A172 (cell line): ENCODE measurements around the gene RAD51B. TPM values are rescaled to one million over a fixed set of nuclear protein-coding genes. Genes with fewer than 3 reads are reported as not detected.
"Not testable (repeated sequence)": the region's sequence is repeated elsewhere in the genome, so short reads cannot be mapped to it uniquely, and the experiment has no call there.

Experiments
- DNase-seq: peaks from one replicate; pipeline ENCODE4 v3.0.0-alpha.2; 2015; ENCODE audit warnings: low spot score
- total RNA-seq: library from RNA; depleted of rRNA; stranded (reverse); fragments of >200 nt; shearing (Covaris generic); gene quantifications from 2 replicates; pipeline ENCODE4 v1.2.3, GENCODE V29; 2014

Gene RAD51B
- total RNA-seq, 1 experiment from 2014 or later: 17.6 TPM

DNA sequence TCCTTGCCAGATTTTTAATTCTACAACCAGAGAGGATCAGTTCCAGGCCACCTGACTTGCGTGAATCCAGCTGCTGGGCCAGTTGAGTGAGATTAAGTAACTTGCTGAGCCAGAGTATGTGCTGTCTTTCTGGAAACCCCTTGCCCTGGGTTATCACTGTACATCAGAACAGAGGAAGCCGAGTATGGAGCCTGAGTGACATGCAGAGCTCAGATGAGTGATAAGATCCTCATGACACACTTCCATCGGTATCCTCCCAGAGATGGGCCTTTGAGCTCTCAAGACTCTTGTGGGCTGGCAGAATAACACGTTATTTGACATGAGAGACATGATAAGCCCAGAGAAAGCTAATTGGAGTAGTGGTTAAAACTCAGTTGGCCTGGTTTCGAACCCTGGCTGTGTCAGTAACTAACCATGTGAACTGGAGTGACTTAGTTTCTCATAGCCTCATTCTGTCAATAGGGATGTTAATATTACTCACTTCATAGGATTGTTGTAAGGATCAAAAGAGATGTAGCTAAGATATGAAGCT, 585.1 kb downstream of the RAD51B start:
- no peak for DNase-seq

DNA sequence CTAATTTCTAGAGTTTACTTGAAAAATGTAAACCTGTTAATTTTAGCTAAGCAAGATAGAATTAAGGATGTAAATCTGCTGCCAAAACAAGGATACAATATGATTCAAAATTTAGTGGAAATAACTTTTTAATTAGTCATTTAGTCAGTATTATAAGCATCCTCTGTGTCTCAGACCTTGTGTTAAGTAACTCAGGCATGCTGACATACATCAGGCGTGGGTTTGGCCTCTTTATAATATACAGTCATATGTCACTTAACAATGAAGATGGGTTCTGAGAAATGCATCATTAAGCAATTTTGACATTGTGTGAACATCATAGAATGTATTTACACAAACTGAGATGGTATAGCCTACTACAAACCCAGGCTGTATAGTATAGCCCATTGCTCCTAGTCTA, 586.4 kb downstream of the RAD51B start:
- no peak for DNase-seq

DNA sequence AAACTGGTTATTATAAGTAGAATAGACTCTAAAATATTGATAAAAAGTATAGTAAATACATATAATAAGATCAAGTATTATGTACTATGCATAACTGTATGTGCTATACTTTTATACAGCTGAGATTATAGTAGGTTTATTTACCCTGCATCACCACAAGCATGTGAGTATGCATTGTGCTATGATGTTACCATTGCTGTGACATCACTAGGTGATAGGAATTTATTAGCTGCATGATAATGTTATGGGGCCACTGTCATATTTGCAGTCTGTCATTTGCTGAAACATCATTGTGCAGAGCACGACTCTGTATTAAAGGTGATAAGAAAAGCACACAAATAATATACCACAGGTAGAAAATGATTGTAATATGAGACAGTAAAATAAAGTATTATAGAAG, 587.7 kb downstream of the RAD51B start:
- DNase-seq: no peak

DNA sequence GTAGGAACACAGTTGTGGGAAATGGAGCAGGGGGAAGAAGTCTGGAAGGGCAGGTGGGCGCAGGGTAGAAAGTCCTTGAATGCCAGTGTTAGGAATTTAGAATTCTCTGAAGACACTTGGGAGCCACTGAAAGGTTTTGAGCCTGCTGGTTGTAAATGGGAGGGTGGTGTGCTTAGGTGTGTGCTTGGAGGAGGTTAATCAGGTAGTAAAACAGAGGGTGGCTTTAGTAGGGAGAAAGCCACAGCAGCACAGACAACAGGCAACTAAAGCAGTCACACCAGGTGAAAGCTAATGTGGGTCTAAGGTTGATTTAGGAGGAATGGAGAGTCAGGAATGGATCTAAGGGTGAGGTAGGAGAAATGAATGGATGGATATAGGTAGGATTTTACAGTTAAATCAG, 588.2 kb downstream of the RAD51B start:
- DNase-seq: no peak

DNA sequence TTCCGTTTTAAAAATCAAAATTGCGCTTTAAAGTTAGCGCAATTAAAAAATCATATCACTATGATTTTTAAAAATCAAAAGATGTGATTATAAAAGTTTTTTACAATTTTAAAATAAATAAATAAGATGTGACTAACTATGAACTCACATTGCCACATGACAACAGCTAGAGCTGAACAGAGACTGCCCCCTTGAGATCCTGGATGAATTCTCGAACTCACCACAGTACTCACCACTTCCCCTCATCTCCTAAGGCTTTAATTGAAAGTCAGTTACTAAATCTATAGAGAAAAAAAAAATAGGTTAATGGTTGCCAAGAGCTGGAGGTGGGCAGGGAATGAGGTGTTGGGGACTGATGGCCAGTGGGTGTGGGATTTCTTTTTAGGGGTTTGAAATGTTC, 589.1 kb downstream of the RAD51B start:
- no peak for DNase-seq

DNA sequence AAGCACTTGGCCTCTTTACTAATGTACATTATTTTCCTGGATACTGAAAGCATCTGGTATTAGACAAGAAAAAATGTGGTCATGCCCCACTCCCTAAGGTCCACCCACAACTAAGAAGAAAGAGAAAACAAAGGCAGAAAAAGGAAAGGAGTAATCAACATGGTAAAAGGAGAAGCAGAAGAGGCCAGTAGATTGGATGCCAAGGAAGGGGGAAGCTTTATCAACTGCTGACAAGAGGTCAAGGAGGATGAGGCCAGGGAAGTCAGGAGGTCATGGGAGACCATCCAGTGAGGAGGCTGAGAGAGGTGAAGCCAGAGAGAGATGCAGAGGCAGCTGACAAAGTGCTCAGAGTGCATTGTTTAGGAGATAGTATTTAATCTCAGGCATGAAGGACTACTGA, 589.8 kb downstream of the RAD51B start:
- DNase-seq: no peak

DNA sequence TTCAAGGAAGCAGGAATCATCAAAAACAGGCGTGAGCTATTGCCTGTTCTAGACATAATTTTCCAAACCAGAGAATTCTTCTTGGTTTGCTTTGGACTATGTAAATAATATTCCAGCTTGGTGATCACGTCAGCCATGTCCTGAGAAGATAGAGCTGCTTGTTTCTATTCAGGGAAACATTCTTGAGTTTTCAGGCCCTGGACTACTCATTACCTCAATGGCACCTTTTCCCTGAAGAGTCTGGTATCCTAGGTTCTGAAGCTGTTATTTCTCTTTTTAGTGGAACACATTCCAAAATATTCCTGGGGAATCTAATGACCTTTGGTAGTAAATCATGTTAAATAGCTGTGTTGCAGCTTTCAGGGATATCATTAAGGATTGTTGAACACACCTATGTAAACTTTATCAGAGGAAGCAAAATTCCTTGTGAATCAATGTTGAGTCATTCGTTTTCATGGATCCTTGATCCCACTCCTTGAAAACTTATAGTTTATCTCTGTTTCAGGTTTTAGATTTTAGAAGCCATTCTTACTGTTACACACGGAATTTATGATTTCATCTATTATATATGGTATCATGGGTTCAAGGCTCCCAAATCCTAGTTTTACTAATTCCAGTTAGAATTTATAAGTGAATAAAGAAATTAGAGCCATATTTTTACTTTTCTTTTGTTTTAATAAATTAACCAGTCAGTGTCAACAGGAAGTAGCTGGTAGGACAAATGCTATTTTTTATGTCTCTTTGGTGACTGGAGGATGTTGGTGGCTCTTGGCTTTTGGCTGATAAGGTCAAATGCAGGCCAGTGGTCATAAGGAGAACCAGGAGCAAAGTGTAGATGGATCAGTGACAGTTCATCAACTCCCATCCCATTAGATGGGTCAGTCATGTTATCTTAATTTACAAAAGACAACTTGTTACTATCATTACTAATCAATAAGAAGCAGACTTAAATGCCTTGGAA, 593.2 kb downstream of the RAD51B start:
- peak; percentile 17 for DNase-seq

DNA sequence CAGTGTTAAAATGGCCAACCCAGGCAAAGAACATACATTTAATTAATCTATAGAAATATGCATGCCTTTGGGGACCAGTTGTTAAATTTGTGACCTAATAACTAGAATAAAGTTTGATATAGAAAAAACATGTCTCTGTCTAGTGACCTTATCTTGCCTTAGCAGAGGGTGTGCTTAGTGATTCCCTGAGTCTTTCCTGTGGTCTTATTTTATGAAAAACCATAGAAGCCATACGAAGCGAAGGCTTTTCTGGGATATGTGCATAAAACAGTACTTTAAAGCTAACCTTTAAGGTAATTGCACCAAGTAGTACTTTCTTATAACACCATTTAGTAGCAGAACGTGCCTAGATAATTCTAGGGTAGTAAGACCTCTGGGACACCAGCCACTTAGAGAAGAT, 593.9 kb downstream of the RAD51B start:
- DNase-seq: no peak

DNA sequence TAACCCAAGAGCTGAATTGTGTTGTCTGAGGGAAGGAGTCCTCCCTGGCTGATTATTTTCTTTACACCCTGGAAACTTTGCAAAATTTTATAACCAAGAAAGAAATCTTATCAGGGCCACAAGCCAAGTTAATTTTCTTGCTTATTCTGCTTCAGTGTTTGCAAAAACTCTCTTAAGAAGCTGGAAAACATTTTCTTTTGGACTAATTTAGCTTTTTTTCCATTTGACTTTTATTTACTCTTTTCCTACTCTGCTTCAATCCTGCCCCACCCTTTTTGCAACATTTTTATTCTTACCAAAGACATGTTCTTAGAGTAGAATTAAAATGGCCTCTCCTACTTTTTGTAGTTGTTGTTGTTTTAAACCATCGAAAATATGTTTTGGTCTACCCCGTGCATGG, 594.5 kb downstream of the RAD51B start:
- DNase-seq: no peak

DNA sequence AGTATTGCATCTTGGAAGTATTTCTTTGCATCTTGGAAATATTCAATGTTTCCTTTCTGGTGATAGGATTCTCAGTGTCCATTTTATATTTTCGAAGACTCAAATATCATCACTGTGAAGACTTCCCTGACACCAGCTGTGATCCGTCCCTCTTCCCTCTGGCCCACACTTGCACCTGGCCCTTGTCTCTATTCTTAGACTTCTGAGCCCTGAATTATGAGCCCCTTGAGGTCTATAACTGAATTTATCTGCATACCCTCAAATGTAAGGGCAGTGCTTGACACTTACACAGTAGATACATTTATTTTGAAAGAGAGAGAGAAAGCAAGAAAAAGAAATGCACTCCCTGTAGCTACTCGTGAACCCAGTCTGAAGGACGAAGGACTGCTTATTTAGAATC, 596.6 kb downstream of the RAD51B start:
- DNase-seq: no peak

DNA sequence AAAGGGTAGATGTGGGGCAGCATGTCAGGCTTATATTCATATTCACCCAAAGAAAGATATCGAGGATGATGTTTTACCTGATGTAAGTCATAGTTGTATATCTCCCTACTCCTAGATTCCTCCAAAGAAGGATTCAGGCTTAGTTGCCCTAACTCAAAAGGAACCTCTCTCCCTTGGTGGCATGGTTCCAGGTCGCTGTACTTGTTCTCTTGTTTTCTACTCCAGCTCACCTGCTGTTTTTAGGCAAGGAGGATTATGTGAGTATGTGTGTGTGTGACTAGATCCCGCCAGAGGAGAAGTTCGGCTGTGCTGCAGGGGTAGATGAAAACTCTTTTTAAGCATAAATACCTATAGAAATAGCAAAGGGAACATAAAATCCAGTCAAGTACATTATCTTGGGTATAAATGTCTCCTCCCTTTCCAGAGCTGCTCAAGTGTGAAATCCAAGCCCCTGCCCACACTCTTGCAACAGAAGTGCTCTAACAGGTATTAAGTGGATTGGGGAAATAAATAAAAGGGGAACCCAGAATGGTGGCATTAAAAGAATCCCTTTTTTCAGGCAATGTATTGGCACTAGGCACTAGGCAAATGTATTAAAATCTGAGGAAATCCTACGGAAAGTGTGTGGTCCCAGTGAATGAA, 597.6 kb downstream of the RAD51B start:
- DNase-seq: no peak

DNA sequence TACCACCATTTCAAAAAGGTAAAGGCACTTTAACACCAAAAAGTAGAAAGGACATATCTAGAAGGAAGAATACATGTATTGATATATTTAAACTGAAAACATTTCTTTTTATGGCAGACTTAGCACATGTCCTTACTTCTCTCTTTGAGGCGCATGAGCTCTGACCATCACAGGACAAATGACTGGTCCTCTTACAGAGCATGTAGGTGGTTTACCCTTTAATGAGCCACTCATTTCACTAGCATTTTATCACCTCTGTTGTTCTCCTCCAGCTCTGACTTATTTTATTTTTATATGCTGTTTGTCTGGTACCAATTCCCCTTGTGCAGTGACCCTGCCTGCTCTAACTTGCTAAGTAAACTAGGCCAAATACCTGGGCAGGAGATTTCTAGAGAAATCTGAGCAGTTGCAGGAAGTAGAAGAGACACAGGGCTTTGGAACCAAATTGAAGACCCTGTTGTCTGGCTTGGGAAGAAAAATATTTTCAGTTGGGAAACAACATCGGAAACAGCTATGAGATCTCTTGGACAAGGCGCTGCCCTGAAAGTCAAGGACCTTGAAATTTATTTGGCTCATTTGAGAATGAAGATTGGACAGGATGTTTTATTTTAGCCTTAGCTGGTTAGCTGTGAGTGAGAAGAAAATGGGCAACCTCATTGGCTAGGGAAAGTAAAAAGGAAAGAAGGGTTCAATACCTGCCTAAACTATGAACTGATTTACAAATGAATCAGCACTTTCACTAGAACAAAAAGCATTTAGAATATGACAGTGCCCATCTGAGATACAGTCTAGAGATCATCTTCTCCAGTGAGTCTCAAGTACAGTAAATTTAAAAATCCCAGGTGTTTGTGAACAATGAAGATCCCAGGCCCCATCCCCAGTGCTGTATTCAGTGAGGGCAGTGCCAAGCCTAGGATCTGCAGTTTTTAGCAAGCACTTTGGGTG, 598.9 kb downstream of the RAD51B start:
- no peak for DNase-seq

DNA sequence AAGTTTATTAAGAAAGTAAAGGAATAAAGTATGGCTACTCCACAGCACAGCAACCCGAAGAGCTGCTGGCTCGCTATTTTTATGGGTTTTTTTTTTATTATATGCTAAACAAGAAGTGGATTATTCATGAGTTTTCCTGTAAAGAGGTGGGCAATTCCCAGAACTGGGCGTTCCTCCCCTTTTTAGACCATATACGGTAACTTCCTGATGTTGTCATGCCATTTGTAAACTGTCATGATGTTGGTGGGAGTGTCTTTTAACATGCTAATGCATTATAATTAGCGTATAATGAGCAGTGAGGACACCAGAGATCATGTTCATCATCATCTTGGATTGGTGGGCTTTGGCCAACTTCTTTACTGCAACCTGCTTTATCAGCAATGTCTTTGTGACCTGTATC, 600.8 kb downstream of the RAD51B start:
- DNase-seq: no peak

DNA sequence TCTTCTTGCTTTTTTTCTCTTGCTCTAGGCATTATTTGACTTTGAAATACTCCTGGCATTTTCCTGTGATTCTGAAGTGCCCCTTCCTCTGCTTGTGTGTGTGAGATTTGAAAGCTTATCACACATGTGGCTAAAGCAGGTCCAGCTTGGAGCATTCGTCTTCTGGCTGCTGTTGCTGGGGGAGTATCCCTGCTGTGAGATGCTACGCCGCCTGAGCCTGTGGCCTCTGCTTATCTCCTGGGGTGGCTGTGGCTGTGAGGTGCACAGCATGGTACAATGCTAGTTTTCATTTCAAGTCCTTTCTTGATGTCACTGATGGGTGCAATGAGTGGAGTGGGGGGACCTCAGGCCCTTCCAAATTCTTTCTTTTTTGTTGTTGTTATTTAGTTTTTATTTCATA, 601.5 kb downstream of the RAD51B start:
- no peak for DNase-seq

DNA sequence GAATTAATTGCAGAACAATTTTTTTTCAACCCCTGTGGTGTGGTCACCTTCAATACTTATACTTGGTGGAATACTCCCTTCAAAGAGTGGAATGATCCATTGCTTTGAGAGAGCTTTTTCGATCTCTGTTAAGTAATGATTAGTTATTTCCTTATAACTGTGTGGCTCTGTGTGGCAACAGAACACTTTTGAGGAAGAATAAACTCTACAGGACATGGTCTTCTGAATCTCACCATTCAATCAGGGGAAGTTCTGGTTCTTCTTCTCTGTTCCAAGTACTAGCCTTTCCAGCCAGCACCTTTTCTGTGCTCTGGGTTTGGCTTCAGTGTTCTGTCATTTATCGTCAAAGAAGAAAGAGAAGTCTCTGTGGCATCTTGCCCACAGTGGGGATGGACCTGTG, 604.1 kb downstream of the RAD51B start:
- DNase-seq: no peak

DNA sequence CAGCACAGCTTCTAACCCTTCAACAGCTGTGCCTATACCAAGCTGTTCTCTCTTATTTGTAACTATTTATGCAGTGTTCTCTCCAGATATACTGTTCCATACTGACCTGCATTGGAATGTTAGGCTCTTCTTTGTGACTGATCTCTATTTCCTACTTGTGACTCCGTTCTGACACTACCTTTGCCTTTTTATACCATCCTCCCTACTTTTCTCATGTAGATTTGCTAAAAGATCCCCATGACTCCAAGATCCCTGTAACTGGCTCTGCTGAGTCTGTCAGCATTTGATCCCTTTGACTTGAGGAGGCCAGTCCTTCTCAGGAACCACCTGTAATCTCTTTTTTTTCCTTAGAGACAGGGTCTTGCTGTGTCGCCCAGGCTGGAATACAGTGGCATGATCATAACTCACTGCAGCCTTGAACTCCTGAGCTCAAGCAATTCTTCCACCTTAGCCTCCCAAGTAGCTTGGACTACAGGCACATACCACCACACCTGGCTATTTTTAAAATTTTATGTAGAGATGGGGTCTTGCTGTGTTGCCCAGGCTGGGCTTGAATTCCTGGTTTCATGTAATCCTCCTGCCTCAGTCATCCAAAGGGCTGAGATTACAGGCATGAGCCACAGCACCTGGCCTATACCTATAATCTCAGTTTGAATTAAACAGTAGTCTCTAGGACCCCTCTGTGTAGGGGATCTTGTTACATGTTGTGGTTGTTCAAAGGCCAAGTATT, 605.0 kb downstream of the RAD51B start:
- no peak for DNase-seq

DNA sequence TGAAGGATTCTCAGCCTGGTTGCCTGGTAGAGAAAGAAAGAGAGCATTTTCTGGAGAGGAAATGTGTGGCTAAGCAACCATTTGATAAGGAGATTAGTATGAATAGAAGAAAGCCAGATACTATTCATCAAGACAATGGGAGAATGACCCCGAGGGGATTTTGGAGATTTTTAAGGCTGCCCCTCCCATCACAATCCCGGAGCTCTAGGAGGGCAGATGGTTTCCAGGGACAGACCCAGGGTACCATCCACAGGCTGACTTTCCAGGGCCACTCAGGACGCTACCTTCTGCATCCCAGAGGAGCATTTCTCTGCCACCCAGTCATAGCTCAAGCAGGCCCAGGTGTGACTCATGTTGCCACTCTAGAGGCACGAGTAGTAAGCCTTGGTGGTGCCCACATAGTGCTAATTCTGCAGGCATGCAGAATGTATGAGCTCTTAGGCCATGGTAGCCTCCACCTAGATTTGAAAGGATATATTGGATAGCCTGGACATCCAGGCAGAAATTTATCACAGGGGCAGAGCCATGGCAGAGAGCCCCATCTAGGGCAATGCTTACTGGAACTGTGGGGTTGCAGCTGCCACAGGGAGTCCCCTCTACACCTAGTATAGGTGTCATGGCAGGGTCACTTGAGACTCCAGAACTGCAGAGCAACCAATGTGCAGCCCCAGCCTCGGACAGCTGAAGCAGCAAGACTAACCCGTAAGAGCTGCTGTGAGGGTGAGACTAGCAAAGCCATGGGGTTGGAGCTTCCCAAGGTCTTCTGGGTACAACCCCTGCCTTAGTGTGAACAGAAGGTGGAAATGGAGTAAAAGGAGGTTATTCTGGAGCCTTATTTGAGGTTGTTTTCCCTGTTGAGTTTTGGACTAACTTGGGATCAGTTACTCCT, 607.3 kb downstream of the RAD51B start:
- DNase-seq: no peak

DNA sequence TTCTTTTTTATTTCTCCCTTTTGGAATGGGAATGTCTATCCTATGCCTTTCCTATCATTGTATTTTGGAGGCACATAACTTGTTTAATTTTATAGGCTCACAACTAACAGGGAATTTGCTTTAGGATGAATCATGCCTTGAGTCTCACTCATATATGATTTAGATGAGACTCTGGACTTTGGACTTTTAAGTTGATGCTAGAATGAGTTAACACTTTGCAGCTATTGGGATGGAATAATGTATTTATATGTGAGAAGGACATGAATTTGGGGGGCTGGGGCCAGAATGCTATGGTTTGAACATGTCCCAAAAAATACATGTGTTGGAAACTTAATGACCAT, 607.9 kb downstream of the RAD51B start:
- DNase-seq: no peak

DNA sequence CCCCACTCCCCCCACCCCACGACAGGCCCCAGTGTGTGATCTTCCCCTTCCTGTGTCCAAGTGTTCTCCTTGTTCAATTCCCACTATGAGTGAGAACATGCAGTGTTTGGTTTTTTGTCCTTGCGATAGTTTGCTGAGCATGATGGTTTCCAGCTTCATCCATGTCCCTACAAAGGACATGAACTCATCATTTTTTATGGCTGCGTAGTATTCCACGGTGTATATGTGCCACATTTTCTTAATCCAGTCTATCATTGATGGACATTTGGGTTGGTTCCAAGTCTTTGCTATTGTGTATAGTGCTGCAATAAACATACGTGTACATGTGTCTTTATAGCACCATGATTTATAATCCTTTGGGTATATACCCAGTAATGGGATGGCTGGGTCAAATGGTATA, 609.3 kb downstream of the RAD51B start:
- not testable (repeated sequence) for DNase-seq

DNA sequence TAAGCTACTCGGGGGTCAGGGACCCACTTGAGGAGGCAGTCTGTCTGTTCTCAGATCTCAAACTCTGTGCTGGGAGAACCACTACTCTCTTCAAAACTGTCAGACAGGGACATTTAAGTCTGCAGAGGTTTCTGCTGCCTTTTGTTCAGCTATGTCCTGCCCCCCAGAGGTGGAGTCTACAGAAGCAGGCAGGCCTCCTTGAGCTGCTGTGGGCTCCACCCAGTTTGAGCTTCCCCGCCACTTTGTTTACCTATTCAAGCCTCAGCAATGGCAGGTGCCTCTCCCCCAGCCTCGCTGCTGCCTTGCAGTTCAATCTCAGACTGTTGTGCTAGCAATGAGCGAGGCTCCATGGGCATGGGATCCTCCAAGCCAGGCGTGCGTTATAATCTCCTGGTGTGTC, 614.6 kb downstream of the RAD51B start:
- DNase-seq: not testable (repeated sequence)
